GM06990 (cell line): ENCODE results near the gene KPNB1.

Source experiments
- DNase-seq: peaks from one replicate; pipeline ENCODE4 v3.0.0-alpha.2; 2011; ENCODE audit not compliant: insufficient read length; ENCODE audit errors: extremely low read depth
- H3K27me3 ChIP-seq: replicated peaks from 2 replicates; pipeline ENCODE4 v1.6.0; 2011; ENCODE audit warnings: low read length; ENCODE audit not compliant: control insufficient read depth, insufficient read depth
- H3K36me3 ChIP-seq: 2 replicates; pipeline ENCODE4 v1.5.1; 2011; ENCODE audit warnings: low read length; ENCODE audit not compliant: control insufficient read depth, insufficient read depth
- H3K4me3 ChIP-seq: replicated peaks from 2 replicates; pipeline ENCODE4 v1.5.1; 2011; ENCODE audit warnings: low read depth, mild to moderate bottlenecking, control low read depth, low read length
- TF ChIP-seq, protein P1 (sequence below): IDR thresholded peaks from 2 replicates; pipeline ENCODE4 v1.5.1; 2011; ENCODE audit warnings: low read length, control low read depth, mild to moderate bottlenecking, inconsistent platforms; ENCODE audit not compliant: insufficient read depth, poor library complexity, severe bottlenecking

KPNB1 gene

DNA sequence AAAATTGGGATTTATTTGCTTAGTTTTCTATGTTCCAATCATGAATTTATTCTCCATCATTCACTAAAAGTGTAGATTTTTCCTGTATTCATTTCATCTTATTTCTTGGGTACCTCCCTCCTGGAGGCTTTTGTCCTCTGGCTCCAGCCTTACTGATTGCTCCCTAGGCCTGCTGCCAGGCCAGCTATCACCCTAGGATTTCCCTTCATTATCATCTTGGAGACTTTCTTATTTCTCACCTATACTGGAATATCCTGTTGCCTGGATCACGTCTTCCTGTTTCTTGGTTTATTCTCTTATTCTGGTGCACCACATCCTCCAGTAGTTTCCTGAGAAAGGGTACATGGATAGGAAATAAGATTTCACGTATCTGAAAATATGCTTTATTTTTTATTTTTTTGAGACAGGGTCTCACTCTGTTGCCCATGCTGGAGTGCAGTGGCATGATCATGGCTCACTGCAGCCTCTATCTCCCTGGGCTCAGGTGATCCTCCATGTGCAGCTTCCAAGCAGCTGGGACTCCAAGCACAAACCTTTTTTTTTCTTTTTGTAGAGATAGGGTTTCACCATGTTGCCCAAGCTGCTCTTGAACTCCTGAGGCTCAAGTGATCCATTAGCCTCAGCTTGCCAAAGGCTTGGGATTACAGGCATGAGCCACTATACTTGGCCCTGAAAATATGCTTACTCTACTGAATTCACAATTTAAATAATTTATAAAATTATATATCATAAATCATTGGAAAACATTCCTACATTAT lies 13.3 kb upstream of the KPNB1 start:
- TF ChIP-seq, protein P1, sequence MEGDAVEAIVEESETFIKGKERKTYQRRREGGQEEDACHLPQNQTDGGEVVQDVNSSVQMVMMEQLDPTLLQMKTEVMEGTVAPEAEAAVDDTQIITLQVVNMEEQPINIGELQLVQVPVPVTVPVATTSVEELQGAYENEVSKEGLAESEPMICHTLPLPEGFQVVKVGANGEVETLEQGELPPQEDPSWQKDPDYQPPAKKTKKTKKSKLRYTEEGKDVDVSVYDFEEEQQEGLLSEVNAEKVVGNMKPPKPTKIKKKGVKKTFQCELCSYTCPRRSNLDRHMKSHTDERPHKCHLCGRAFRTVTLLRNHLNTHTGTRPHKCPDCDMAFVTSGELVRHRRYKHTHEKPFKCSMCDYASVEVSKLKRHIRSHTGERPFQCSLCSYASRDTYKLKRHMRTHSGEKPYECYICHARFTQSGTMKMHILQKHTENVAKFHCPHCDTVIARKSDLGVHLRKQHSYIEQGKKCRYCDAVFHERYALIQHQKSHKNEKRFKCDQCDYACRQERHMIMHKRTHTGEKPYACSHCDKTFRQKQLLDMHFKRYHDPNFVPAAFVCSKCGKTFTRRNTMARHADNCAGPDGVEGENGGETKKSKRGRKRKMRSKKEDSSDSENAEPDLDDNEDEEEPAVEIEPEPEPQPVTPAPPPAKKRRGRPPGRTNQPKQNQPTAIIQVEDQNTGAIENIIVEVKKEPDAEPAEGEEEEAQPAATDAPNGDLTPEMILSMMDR = no peak

DNA sequence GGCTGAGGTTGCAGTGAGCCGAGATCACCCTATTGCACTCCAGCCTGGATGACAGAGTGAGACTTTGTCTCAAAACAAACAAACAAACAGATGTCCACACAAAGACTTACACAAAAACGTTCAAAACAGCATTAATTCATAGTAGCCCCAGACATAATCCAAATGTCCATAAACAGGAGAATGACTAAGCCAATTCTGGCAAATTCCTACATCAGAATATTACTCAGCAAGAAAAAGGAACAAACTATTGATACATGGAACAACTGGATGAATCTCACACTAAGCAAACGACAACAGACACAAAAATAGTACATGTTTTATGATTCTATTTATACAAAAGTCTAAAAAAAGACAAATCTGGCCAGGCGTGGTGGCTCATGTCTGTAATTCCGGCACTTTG lies 10.8 kb upstream of the KPNB1 start:
- TF ChIP-seq, protein P1 = no peak

More for the DNA sequence above, 13.3 kb upstream of the KPNB1 start:
- Histone ChIP-seq H3K4me3 (no peak overlapping the region), H3K27me3 (no peaks in the 10 kb centered on the region), H3K36me3 (no peaks in the 10 kb centered on the region)
- no peak for DNase-seq

DNA sequence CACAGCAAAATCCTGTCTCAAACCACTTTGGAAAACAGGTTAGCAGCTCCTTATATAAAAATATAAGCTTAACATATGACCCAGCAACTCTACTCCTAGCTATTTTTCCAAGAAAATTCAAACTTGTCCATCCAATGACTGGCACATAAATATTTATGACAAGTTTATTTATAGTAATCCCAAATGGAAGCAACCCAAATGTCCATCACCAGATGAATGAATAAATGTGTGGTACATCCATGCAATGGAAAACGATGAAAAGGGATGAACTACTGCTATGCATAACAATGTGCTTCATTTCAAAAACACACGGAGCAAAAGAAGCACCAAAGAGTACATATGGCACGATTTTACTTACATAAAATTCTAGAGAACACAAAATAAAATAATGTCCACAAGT lies 9.6 kb upstream of the KPNB1 start:
- DNase-seq = no peak
- Histone ChIP-seq H3K4me3 (no peak overlapping the region), H3K36me3 (no peaks in the 10 kb centered on the region), H3K27me3 (no peaks in the 10 kb centered on the region)
- TF ChIP-seq, protein P1 = no peak

More for the DNA sequence above, 10.8 kb upstream of the KPNB1 start:
- no peaks in the 10 kb centered on the region for H3K36me3 ChIP-seq
- no peak overlapping the region for H3K4me3 ChIP-seq
- no peaks in the 10 kb centered on the region for H3K27me3 ChIP-seq
- DNase-seq = no peak

DNA sequence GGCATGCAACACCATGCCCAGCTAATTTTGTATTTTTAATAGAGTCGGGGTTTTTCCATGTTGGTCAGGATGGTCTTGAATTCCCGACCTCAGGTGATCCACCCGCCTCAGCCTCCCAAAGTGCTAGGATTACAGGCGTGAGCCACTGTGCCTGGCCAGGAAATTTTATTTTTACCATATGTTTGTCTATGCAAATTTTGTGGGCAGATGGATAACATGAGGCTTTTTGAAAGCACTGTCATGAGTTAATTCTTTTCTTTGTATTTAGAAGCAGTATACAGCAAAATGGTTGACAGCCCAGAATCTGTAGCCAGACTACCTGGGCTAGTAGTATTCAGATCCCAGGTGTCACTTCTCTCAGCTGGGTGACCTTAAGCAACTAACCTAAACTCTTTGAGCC lies 8.5 kb upstream of the KPNB1 start:
- TF ChIP-seq, protein P1 = no peak
- Histone ChIP-seq H3K4me3 (no peak overlapping the region), H3K36me3 (no peaks in the 10 kb centered on the region), H3K27me3 (no peaks in the 10 kb centered on the region)
- DNase-seq = no peak

GRCh38 chr17:47643116-47643515 lies 6.6 kb upstream of the KPNB1 start:
- no peaks in the 10 kb centered on the region for H3K36me3 ChIP-seq
- TF ChIP-seq, protein P1 = no peak
- DNase-seq = no peak
- H3K27me3 ChIP-seq = no peaks in the 10 kb centered on the region
- no peak overlapping the region for H3K4me3 ChIP-seq
